ENCODE data around the gene IL17RD. TPM values are rescaled to one million over a fixed set of nuclear protein-coding genes. Genes with fewer than 3 reads are reported as not detected.

The IL17RD gene
- total RNA-seq, 2 experiments from 2014 or later = not detected

DNA sequence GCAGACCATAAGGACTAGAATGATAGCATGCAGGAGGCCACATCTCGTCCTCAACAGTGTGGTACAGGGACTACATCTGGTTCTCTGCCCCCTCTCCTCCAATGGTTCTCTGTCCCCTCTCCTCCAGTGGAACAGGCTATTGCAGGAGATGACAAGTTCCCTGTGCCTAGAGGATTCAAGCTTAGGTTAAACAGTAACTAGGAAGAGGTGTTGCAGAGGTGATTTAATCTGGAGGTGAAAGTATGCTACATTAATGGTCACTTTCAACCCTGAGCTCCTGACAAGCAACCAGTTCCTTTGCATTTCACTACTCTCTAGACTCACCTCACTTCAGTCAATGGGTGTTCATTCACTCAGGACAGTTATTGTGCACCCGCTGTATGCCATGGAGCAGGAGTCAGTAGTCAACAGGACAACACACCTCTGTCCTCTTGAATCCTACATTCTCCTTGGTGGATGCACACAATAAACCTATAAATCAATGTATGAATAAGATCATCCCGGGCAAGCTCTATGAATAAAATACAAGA lies 88.7 kb downstream of the IL17RD start:
- no peak overlapping the region for H3K27ac Mint-ChIP-seq

DNA sequence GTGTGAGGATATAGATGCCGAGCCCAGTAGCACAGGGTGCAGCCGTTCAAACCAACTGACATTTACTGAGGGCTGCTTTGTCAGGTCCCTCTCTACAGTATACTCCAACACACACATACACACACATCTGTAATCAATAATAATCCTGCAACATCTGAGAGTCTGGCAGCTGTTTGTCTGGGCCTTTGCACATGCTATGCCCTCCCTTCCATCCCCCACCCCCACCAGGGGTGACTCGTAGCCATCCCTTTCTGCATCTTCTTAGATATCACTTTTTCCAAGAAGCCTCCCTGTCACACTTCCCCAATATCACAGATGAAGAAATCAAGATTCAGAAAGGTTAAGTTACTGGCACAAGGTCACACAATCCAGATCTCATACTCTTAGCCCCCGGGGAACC lies 91.0 kb downstream of the IL17RD start:
- Histone ChIP-seq H3K9me3 (ENCODE audit: control insufficient read depth in 1 of 2, insufficient read depth in 1 of 2, low read length in 2 of 2) (peaks cover 0 to 7% of the 10 kb centered on the region in 2 experiments), H3K4me1 (ENCODE audit: insufficient read depth, low read length) (peaks cover 14% of the 10 kb centered on the region), H3K36me3 (ENCODE audit: insufficient read depth, low read length) (no peaks in the 10 kb centered on the region), H3K27me3 (ENCODE audit: control insufficient read depth in 1 of 2, insufficient read depth in 2 of 2, low read length in 2 of 2) (peaks cover 55 to 66% of the 10 kb centered on the region in 2 experiments), H3K4me3 (ENCODE audit: low read length) (no peak overlapping the region), H3K27ac (ENCODE audit: low read depth in 1 of 2, low read length in 2 of 2) (no peak overlapping the region)
- Mint-ChIP-seq H3K27ac (no peak overlapping the region), H3K4me1 (ENCODE audit: low read depth) (peaks cover 7% of the 10 kb centered on the region), H3K27me3 (peaks cover 70% of the 10 kb centered on the region), H3K36me3 (ENCODE audit: low read depth) (no peaks in the 10 kb centered on the region), H3K9me3 (no peaks in the 10 kb centered on the region), H3K4me3 (no peak overlapping the region)
- intact Hi-C loops (cut with DNase I, micrococcal nuclease) = no loop called here
- no peak for TF ChIP-seq CTCF (IDR thresholded peaks at IDR 0.05)
- ChIA-PET POLR2A (no interaction called here), CTCF (no interaction called here)
- DNase-seq = no peak
- ATAC-seq (ENCODE audit: poor library complexity) = no peak

More for the DNA sequence above, 88.7 kb downstream of the IL17RD start:
- Histone ChIP-seq H3K4me1 (ENCODE audit: insufficient read depth, low read length) (peaks cover 17% of the 10 kb centered on the region), H3K9me3 (ENCODE audit: control insufficient read depth in 1 of 2, insufficient read depth in 1 of 2, low read length in 2 of 2) (peaks cover 0 to 12% of the 10 kb centered on the region in 2 experiments), H3K36me3 (ENCODE audit: insufficient read depth, low read length) (no peaks in the 10 kb centered on the region), H3K27ac (ENCODE audit: low read depth in 1 of 2, low read length in 2 of 2) (no peak overlapping the region), H3K27me3 (ENCODE audit: control insufficient read depth in 1 of 2, insufficient read depth in 2 of 2, low read length in 2 of 2) (peaks cover 58 to 76% of the 10 kb centered on the region in 2 experiments), H3K4me3 (ENCODE audit: low read length) (no peak overlapping the region)
- Mint-ChIP-seq H3K4me1 (ENCODE audit: low read depth) (peaks cover 7% of the 10 kb centered on the region), H3K4me3 (no peak overlapping the region), H3K9me3 (no peaks in the 10 kb centered on the region), H3K27me3 (peaks cover 82% of the 10 kb centered on the region), H3K36me3 (ENCODE audit: low read depth) (no peaks in the 10 kb centered on the region)
- DNase-seq = no peak
- intact Hi-C loops (cut with DNase I, micrococcal nuclease) = no loop called here
- no peak for TF ChIP-seq CTCF (IDR thresholded peaks at IDR 0.05)
- POLR2A ChIA-PET = no interaction called here
- CTCF ChIA-PET = no interaction called here
- ATAC-seq (ENCODE audit: poor library complexity) = no peak

GRCh38 chr3:57073628-57074027 lies 91.5 kb downstream of the IL17RD start:
- ATAC-seq (ENCODE audit: poor library complexity) (no peak), DNase-seq (no peak)
- peaks cover 7% of the 10 kb centered on the region for H3K4me1 Mint-ChIP-seq (ENCODE audit: low read depth)
- no peak overlapping the region for H3K4me3 Mint-ChIP-seq
- no peak overlapping the region for H3K4me3 ChIP-seq (ENCODE audit: low read length)
- ChIA-PET POLR2A (no interaction called here), CTCF (no interaction called here)
- H3K27me3 ChIP-seq (ENCODE audit: control insufficient read depth in 1 of 2, insufficient read depth in 2 of 2, low read length in 2 of 2) = peaks cover 51 to 63% of the 10 kb centered on the region in 2 experiments
- peaks cover 0 to 5% of the 10 kb centered on the region in 2 experiments for H3K9me3 ChIP-seq (ENCODE audit: control insufficient read depth in 1 of 2, insufficient read depth in 1 of 2, low read length in 2 of 2)
- no peaks in the 10 kb centered on the region for H3K36me3 ChIP-seq (ENCODE audit: insufficient read depth, low read length)
- intact Hi-C loops (cut with DNase I, micrococcal nuclease) = no loop called here
- no peaks in the 10 kb centered on the region for H3K36me3 Mint-ChIP-seq (ENCODE audit: low read depth)
- no peak for TF ChIP-seq CTCF (IDR thresholded peaks at IDR 0.05)
- peaks cover 9% of the 10 kb centered on the region for H3K4me1 ChIP-seq (ENCODE audit: insufficient read depth, low read length)
- no peak overlapping the region for H3K27ac Mint-ChIP-seq
- no peaks in the 10 kb centered on the region for H3K9me3 Mint-ChIP-seq
- H3K27ac ChIP-seq (ENCODE audit: low read depth in 1 of 2, low read length in 2 of 2) = no peak overlapping the region
- H3K27me3 Mint-ChIP-seq = peaks cover 72% of the 10 kb centered on the region

All from CD4-positive, alpha-beta T cell (primary cell).